ENCODE measurements around the gene ELMO1.

The ELMO1 gene

GRCh38 chr7:37368540-37368939 lies 80.1 kb downstream of the ELMO1 start:
- no peak for DNase-seq (ENCODE audit: low read depth)

DNA sequence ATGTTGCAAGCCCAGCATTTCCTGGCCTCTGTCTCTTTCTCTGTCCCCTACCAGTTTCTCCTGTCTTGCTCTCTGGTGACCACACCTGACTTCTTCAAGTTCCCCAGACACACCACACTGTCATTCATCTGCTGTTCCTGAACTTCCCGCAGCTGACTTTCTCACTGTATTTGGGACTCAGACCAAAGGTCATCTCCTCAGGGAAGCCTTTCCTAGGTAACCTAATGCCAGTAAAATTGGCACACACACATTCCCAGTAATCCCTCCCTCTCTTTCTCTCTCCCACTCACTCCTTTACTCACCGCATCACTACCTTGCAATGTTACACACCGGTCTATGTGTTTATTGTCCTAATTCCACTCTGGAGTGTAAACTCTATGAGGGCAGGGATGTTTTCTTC lies 81.7 kb downstream of the ELMO1 start:
- DNase-seq (ENCODE audit: low read depth): no peak

DNA sequence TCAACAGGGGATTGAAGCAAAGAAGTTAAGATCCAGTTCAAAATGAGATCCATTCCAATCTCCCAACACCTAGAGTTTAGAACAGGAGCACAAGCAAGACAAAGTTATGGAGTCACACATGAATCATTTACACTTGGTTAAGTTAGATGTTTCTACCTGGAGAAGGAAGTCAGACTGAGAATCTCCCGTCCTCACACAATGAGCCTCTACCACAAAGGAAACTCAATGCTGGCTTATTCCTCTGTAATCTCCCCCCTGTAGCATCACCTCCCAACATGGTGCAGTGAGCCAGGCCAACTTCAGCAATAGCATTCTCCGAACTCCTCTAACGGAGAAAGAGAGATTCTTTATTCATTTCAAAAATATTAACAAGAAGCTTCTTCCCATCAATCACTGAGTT lies 82.2 kb downstream of the ELMO1 start:
- DNase-seq (ENCODE audit: low read depth): no peak

- no peak for DNase-seq (ENCODE audit: low read depth)
These were observed 83.3 kb downstream of the ELMO1 start for GRCh38 chr7:37365405-37365804.

DNA sequence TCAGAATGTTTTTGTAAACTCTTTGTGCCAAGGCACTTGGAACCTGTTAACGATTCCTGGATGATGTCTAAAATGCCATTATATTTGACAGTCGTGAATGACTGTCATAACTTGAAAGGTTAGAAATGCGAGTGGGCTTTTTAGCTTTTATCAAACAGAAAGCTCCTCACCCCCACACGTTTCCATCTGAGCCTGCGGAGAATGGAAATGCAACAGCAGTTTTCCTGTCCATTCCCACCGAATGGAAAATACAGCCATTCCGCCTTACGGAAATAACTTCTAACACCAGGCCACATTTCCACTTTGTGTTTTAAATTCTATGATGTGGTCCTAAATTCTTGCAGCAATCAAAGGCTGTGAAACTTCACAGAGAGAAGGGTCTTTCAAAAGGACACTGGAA lies 83.8 kb downstream of the ELMO1 start:
- DNase-seq (ENCODE audit: low read depth): no peak

DNA sequence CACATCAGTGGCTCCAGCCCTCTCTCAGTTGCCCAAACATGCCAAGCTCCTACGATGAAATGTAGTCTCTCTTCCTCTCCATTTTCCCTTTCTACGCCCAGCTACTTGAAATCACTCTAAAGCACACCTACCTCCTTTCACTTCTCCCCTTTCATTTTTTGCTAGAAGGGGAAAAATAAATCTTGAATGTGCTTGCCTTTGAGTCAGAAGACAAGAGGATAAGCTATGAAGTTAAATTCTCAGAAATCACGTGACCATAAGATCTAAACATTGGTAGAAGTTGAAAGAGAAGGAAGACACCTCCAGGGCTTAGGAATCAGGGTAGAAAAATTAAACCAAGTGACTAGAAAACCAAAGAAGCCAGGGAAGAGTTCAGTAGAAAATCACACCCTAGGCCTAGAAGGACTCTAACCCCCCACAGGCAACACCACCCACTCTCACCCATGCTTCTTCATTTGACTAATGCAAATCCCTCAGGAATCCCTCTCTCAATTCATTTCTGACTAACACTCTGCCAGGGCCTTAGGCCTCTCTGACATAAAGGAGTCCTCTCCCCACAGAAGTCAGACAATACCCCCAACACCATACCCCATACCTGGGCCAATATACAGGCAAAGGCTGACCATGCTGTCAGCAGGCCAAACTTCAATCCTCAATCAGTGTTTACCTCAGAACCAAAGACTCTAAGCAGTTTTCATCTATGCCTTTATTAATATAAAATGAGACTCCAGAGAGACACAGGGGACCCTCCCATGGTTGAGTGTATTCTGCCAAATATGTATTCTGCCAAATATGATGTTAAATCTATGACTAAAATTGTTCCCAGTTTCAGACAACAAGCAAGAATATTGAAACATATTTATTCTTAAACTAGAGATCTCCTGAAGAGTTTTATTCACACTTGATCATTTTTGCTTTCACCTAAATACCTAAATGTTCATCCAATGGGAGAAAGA lies 84.8 kb downstream of the ELMO1 start:
- DNase-seq (ENCODE audit: low read depth): no peak

DNA sequence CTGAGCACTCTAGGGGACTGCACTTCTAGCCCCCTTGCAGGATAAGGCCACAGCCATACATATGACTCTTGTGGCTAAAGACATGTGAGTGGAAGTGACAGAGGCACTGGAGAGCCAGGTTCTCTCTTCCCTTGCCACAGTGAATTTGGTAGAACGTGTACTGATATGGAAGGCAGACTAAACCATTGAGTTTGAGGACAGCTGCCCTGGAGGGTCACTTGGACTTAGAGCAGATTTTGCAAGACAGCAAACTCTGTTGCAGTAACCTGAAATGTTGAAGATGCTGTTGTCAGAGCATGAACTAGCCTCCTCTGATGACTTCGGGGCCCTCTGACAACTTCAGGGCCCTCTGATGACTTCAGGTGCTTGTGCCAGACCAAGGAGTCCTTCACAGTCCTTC lies 85.9 kb downstream of the ELMO1 start:
- DNase-seq (ENCODE audit: low read depth): no peak

DNA sequence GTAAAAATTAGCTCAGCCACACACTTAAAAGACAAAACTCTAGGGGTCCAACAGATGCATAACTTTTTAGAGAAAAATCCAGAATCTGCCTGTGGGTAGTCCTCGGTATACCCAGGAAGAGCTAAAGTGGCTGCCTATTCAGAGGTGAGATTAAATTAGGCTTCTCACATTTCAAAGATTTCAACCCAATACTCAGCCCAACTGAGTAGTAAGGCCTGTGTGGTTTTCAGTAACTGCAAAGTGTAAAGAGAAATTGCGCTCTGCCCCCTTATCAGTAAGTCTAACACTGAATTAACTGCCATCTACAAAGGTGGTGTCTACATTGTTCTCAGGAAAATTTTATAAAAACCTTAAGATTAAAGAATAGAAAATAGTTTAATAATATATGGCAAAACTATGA lies 88.2 kb downstream of the ELMO1 start:
- no peak for DNase-seq (ENCODE audit: low read depth)

DNA sequence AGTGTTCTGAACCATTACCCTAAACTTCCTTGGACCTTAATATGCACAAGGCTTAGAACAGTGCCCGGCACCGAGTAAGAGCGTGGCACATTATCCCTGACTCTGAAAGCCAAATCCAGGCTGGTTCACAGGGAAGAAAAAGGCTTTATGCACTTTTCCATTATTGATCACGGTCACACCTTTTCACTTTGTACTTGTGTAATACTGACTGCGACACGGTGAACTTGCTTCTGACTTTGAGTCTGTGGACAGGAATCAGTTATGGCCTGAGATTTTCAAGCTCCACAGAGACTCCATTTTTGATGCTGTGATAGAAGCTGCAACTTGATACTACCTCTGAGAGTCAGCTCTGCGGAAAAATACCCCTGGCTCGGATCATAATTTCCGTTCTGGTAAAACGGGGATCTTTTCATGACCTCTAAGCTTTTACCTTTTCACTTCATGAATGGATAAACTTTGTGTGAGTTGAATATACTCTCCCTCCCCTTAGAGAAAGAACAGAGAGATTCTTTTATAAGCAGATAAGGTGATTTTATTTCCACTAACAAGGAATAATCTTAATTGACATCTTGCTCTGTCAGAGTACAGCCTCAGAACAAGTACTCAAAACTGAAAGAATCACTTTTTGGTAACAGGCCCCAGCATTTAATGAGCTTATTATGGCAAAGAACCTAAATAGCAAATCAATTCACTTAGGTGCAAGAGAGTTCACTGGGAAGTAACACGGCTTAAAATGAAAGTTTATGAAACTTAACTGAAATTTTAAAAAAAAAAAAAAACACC lies 88.8 kb downstream of the ELMO1 start:
- DNase-seq (ENCODE audit: low read depth): no peak

- no peak for DNase-seq (ENCODE audit: low read depth)
These were observed 89.5 kb downstream of the ELMO1 start for GRCh38 chr7:37359180-37359579.

DNA sequence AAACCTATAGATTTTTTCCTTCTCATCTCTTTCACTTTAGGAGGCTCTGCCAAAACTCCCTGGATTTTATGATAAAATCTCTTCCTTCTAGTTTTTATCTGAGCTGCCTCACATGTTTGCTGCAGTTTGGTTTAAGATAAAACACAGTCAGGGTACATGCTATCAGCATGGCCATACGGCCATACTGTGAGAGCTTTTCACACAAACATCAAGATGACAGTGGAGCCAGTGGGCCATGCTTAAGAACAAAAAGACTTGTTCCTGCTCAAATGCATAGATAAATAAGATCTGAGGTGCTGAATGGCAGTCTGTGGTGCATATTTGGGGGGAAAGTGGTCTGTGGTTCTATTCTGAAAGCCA lies 91.0 kb downstream of the ELMO1 start:
- no peak for DNase-seq (ENCODE audit: low read depth)

GRCh38 chr7:37356911-37357636 lies 91.6 kb downstream of the ELMO1 start:
- no peak for DNase-seq (ENCODE audit: low read depth)

DNA sequence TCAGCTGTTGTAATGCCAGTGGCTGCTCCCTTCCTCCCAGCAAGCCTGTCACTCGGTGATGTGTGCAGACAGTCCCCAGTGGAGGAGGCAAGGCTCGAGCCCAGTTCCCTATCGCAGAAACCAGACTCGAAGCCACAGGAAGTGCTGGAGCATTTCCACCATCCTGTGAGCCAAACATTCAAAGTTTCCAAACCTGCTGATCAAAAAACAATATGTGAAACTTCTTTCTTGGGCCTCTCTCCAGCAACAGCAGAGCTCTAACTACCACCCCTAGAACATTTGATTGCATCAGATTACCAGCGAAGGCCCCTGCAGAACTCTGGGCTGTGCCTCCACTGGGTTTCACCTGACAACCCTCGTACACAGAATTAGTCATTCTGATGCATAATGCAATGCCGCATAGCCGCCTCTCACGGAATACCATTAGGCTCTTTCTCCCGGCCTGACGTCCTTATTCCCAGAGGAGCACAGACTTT lies 94.0 kb downstream of the ELMO1 start:
- DNase-seq (ENCODE audit: low read depth): no peak

DNA sequence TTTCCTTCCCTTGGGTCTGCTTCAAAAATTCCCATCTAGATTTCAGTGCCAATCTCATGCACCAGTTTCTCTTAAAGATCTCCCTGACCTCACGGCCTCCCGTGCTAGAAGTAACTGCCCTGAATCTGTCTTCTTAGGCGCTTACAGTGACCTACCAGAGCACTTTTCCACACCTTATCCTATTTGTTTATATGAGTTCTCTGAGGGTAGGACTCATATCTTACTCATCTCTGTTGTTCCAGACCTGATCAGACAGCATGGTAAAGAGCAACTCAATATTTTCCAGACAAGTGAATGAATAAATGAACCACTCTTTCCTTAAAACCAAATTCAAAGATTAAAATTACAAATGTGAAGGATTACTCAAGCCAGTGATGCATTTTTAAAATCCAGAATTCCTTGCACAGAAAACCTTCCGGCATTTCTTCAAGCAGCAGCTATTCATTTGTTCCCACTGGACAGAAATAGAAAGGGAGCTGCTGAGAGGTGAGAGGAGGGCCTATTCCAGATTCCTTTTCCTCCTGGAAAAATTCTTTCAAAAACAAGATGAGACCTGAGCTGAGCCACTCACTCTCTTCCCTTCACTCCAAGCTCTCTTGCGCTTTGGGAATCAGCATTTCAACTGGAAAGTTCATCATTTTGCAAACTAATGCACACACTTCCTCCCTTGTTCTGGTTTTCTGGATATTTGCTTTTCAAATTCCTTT lies 94.6 kb downstream of the ELMO1 start:
- DNase-seq (ENCODE audit: low read depth): no peak

DNA sequence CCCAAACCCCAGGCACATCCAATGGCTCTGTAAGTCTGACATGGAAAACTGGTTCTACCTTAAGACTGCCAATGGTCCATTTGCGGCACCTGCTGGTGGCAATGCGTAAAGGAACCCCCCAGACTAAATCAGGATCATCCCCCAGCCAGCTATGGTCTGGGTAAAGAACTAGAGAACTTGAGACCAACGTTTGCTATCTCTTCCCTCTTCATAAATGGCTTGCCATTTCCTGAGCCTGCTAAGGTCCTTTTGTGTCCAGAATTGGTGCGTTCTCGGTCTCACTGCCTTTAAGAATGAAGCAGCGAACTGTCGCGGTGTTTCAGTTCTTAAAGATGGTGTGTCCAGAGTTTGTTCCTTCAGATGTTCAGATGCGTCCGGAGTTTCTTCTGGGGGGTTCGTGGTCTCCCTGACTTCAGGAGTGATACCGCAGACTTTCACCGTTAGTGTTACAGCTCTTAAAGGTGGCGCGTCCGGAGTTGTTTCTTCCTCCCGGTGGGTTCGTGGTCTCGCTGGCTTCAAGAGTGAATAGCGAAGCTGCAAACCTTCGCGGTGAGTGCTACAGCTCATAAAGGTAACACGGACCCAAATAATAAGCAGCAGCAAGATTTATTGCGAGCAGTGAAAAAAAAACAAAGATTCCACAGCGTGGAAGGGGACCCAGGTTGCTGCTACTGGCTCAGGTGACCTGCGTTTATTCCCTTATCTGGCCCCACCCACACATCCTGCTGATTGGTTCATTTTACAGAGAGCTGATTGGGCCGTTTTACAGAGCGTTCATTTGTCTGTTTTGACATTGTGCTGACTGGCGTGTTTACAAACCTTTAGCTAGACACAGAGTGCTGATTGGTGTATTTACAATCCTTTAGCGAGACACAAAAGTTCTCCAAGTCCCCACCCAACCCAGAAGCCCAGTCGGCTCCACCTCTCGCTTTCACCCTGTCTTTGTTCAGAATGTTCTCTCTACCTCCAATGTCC lies 95.4 kb downstream of the ELMO1 start:
- DNase-seq (ENCODE audit: low read depth): no peak

- no peak for DNase-seq (ENCODE audit: low read depth)
These were observed 96.3 kb downstream of the ELMO1 start for GRCh38 chr7:37352251-37352880.

- no peak for DNase-seq (ENCODE audit: low read depth)
These were observed 96.9 kb downstream of the ELMO1 start for GRCh38 chr7:37351716-37352115.

- no peak for DNase-seq (ENCODE audit: low read depth)
These were observed 98.6 kb downstream of the ELMO1 start for GRCh38 chr7:37349979-37350590.

- DNase-seq (ENCODE audit: low read depth): no peak
These were observed 99.7 kb downstream of the ELMO1 start for GRCh38 chr7:37348982-37349381.

GRCh38 chr7:37346761-37347160 lies 101.9 kb downstream of the ELMO1 start:
- DNase-seq (ENCODE audit: low read depth): no peak

All from stimulated activated CD8-positive, alpha-beta memory T cell treated with anti-CD3 and anti-CD28 coated beads, Interleukin-15, amount 100 ng/mL, for 24 hours (primary cell).